ENCODE data around the gene IFI44.

The IFI44 gene

DNA sequence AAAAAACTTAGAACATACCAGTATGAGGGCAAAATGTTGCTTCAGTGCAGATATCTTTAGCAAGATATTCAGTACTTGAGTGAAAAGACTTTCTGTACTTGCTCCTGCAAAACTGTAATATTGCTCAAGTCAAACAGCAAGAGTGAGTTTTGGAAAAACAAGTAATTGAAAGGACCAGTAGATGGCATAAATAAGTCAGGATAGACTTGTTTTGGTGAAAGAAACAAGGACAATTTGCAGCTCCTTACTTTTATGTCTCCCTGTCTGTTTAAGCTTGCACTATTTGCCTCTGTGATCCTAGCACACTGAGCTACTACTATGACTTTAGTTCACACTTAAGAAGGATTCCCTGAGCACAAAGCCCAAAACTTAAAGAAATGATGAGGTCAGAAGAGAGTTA lies 39.1 kb downstream of the IFI44 start:
- no peak overlapping the region for H3K4me3 ChIP-seq (ENCODE audit: low read length)
- TF ChIP-seq, protein P1, sequence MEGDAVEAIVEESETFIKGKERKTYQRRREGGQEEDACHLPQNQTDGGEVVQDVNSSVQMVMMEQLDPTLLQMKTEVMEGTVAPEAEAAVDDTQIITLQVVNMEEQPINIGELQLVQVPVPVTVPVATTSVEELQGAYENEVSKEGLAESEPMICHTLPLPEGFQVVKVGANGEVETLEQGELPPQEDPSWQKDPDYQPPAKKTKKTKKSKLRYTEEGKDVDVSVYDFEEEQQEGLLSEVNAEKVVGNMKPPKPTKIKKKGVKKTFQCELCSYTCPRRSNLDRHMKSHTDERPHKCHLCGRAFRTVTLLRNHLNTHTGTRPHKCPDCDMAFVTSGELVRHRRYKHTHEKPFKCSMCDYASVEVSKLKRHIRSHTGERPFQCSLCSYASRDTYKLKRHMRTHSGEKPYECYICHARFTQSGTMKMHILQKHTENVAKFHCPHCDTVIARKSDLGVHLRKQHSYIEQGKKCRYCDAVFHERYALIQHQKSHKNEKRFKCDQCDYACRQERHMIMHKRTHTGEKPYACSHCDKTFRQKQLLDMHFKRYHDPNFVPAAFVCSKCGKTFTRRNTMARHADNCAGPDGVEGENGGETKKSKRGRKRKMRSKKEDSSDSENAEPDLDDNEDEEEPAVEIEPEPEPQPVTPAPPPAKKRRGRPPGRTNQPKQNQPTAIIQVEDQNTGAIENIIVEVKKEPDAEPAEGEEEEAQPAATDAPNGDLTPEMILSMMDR (IDR thresholded peaks at IDR 0.05; ENCODE audit: insufficient read depth, low read depth, low read length, missing control alignments), result peak; percentile 23
- peak; percentile 39 for DNase-seq (ENCODE audit: low read depth)

DNA sequence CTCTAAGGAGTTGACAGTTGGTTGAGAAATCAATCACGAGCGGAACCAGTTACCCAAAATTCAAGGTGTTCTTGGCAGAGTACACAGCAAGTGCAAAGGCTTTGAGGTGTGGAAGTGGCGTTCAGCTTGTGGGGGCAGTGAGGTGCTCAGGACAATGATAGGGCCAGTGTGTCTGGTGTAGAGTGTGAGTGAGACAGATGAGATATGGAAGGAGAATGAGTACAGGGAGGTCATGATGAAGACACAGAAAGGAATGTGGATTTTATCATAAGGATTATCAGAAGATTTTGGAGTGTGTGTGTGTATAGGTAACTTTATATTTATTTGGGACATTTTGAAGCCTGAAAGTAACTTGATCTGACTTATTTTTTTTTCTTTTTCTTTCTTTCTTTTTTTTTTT lies 40.9 kb downstream of the IFI44 start:
- TF ChIP-seq, protein P1 (IDR thresholded peaks at IDR 0.05; ENCODE audit: insufficient read depth, low read depth, low read length, missing control alignments), result no peak
- peak; percentile 50 for DNase-seq (ENCODE audit: low read depth)
- no peak overlapping the region for H3K4me3 ChIP-seq (ENCODE audit: low read length)

DNA sequence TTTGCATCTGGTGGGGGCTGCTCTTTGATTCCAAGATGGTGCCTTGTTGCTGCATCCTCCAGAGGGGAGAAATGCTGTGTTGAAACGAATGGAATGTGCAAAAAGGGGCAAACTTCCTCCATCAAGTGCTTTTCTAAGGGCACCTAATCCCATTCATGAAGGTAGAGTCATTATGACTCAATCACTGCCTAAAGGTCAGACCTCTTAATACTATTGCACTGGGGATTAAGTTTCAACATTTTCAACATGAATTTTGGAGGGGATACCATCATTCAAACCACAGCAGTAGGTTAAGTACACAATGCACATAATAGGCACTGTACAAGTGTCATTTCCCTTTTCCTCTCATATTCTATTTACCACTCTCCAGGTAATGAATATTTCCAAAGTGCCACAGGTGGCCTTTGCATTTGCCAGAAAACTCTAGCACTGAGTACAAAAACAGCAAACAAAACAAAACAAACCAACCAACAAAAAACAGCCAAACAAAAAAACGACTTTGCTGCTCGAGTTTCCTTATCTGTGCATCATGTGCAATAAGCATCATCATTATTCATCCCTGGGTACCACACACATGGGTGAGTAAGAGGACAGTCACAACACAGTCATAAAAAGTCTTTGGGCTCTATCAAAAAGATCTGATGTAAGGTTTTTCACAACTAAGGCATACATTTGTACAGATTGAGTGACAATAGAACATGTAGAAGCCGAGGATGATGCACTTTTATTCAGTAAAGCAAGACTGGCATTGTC lies 42.5 kb downstream of the IFI44 start:
- no peak overlapping the region for H3K4me3 ChIP-seq (ENCODE audit: low read length)
- peak; percentile 89 for DNase-seq (ENCODE audit: low read depth)
- TF ChIP-seq, protein P1 (IDR thresholded peaks at IDR 0.05; ENCODE audit: insufficient read depth, low read depth, low read length, missing control alignments), result no peak

DNA sequence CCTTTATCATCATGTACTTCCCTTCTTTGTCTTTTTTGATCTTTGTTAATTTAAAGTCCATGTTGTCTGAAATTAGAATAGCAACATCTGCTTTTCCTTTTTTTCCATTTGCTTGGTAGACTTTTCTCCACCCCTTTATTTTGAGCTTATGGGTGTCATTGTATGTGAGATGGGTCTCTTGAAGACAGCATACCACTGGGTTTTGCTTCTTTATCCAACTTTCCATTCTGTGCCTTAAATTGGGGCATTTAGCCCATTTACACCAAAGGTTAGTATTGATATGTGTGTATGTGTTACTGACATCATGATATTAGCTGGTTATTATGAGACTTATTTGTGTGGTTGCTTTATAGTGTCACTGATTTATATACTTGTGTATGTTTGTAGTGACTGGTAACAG lies 50.2 kb downstream of the IFI44 start:
- DNase-seq (ENCODE audit: low read depth), result no peak
- H3K4me3 ChIP-seq (ENCODE audit: low read length), result no peak overlapping the region
- TF ChIP-seq, protein P1 (IDR thresholded peaks at IDR 0.05; ENCODE audit: insufficient read depth, low read depth, low read length, missing control alignments), result no peak

DNA sequence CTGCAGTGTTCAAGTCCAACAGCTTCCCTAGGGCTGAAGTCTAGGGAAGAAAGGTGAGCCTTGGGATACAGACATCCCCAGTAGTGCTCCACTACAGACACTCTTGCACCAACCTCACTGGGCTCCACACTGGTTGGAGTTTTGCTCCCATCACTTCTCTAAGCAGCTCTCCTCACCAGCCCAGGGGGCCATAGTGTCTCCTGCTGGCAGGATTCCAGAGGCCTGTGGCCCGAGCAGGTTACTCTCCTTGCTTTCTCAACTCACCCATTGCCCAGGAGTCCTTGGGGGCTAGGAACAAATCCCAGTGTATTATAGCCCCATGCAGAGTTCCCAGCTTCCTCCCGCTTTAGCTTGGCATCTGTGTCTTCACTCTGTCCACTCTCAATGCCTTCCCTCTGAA lies 52.8 kb downstream of the IFI44 start:
- TF ChIP-seq, protein P1 (IDR thresholded peaks at IDR 0.05; ENCODE audit: insufficient read depth, low read depth, low read length, missing control alignments), result no peak
- no peak for DNase-seq (ENCODE audit: low read depth)
- H3K4me3 ChIP-seq (ENCODE audit: low read length), result no peak overlapping the region

DNA sequence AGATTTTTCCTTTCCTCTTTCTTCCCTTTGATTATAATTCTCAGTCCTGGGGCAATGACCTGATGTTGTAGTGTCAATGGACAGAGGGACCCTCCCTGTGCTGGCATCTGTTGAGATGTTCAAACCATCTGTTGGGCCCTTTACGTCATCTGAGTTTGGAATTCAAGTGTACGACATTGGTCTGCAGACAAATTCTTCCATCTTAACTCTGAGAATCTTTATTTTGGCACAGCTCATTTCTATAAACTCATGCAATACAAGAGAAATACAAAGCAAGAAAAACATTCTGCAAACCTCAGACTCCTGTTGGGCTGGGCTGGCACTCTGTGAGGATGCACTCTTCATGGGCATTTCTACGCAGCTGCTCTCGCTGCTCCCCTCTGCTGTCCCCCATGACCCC lies 54.2 kb downstream of the IFI44 start:
- DNase-seq (ENCODE audit: low read depth), result no peak
- H3K4me3 ChIP-seq (ENCODE audit: low read length), result no peak overlapping the region
- TF ChIP-seq, protein P1 (IDR thresholded peaks at IDR 0.05; ENCODE audit: insufficient read depth, low read depth, low read length, missing control alignments), result no peak

DNA sequence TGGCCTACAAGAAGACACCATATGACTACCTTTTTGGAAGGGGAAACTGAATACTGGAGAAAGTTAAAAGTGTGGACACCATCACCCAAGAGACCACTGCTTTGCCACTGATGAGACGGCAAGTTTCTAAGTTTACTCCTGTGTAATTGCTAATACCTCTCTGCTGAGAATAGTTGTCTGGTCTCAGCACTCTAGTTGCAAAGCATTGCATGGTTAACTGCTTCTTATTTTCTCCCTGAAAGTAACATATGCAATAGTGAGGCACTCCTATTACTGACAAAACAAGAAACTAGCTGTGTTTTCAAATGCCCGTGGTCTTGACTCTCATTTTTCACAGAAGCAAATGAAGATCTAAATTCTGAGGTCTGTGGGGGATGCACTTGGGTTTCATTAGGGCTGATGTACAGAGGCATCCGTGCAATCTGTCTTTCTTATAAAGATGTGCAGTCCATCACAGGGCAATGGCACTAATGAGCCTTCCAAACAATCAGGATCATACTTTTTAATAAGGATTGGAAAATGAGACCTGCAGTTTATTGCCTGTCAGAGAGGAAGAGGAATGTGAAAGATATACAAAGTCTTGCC lies 62.9 kb downstream of the IFI44 start:
- TF ChIP-seq, protein P1 (IDR thresholded peaks at IDR 0.05; ENCODE audit: insufficient read depth, low read depth, low read length, missing control alignments), result no peak

More for the DNA sequence above, 62.9 kb downstream of the IFI44 start:
- H3K4me3 ChIP-seq (ENCODE audit: low read length), result no peak overlapping the region
- no peak for DNase-seq (ENCODE audit: low read depth)

All from epithelial cell of esophagus (primary cell).